Measurements from ENCODE around the gene SMCO4.

GRCh38 chr11:93542811-93543229 lies 371 bp downstream of the SMCO4 start:
- TF ChIP-seq CTCF (IDR thresholded peaks at IDR 0.05) (no peak), POLR2AphosphoS5 (IDR thresholded peaks at IDR 0.05; ENCODE audit: low read depth, low read length) (no peak)

All from Panc1 (cell line).